ENCODE measurements around the gene SDK1.

- TF ChIP-seq CTCF (conservative IDR thresholded peaks at IDR 0.05; ENCODE audit: low read depth in 2 of 2), result no peak
- TF ChIP-seq JUNB (IDR thresholded peaks at IDR 0.05; ENCODE audit: unreplicated experiment), result no peak
- no peak for TF ChIP-seq EZH2 (IDR thresholded peaks at IDR 0.05; ENCODE audit: low read depth, unreplicated experiment)
Measured at GRCh38 chr7:4074407-4074806, 773.4 kb downstream of the SDK1 start.

Data from GM23338 (cell line).